Measurements from ENCODE around the gene CLCC1.
"Not testable (repeated sequence)": the region's sequence is repeated elsewhere in the genome, so short reads cannot be mapped to it uniquely, and the experiment has no call there.

Gene CLCC1

GRCh38 chr1:108933944-108934343 is 29.3 kb downstream of the CLCC1 start:
- H3K9ac ChIP-seq: no peak overlapping the region

GRCh38 chr1:108927565-108927964 is 35.7 kb downstream of the CLCC1 start:
- not testable (repeated sequence) for H3K4me3 ChIP-seq, H4K20me1 ChIP-seq, H3K4me1 ChIP-seq, H3K27me3 ChIP-seq, H3K4me2 ChIP-seq, H3K9ac ChIP-seq, H3K27ac ChIP-seq, H3K9me3 ChIP-seq
- peaks cover 98% of the 10 kb centered on the region for H3K36me3 ChIP-seq

More at GRCh38 chr1:108933944-108934343, 29.3 kb downstream of the CLCC1 start:
- Histone ChIP-seq H3K4me2 (no peak overlapping the region), H4K20me1 (no peaks in the 10 kb centered on the region), H3K27me3 (no peaks in the 10 kb centered on the region), H3K27ac (no peak overlapping the region), H3K4me1 (no peaks in the 10 kb centered on the region), H3K4me3 (no peak overlapping the region), H3K36me3 (peaks cover 94% of the 10 kb centered on the region), H3K9me3 (no peaks in the 10 kb centered on the region)
- TF ChIP-seq Cebpa-rat (IDR thresholded peaks at IDR 0.05): no peak

- no peaks in the 10 kb centered on the region for H3K27me3 ChIP-seq
- no peak for TF ChIP-seq Cebpa-rat (IDR thresholded peaks at IDR 0.05)
- H4K20me1 ChIP-seq: no peaks in the 10 kb centered on the region
- H3K36me3 ChIP-seq: peaks cover 82% of the 10 kb centered on the region
- H3K9me3 ChIP-seq: no peaks in the 10 kb centered on the region
- no peaks in the 10 kb centered on the region for H3K4me1 ChIP-seq
- no peak overlapping the region for H3K4me2 ChIP-seq
- H3K27ac ChIP-seq: no peak overlapping the region
- no peak overlapping the region for H3K4me3 ChIP-seq
- H3K9ac ChIP-seq: no peak overlapping the region
Measured at GRCh38 chr1:108925920-108926319, 37.4 kb downstream of the CLCC1 start.

GRCh38 chr1:108916788-108917187 is 46.5 kb downstream of the CLCC1 start:
- no peaks in the 10 kb centered on the region for H3K27me3 ChIP-seq
- no peaks in the 10 kb centered on the region for H4K20me1 ChIP-seq
- TF ChIP-seq Cebpa-rat (IDR thresholded peaks at IDR 0.05): no peak
- no peak overlapping the region for H3K4me2 ChIP-seq
- no peak overlapping the region for H3K27ac ChIP-seq
- no peaks in the 10 kb centered on the region for H3K36me3 ChIP-seq
- no peak overlapping the region for H3K4me3 ChIP-seq
- H3K9me3 ChIP-seq: no peaks in the 10 kb centered on the region
- no peak overlapping the region for H3K9ac ChIP-seq
- no peaks in the 10 kb centered on the region for H3K4me1 ChIP-seq
